ENCODE data around the gene IDH1. TPM values are rescaled to one million over a fixed set of nuclear protein-coding genes. Genes with fewer than 3 reads are reported as not detected.

Gene IDH1
- total RNA-seq, 1 experiment from 2014 or later = 91.2 TPM

DNA sequence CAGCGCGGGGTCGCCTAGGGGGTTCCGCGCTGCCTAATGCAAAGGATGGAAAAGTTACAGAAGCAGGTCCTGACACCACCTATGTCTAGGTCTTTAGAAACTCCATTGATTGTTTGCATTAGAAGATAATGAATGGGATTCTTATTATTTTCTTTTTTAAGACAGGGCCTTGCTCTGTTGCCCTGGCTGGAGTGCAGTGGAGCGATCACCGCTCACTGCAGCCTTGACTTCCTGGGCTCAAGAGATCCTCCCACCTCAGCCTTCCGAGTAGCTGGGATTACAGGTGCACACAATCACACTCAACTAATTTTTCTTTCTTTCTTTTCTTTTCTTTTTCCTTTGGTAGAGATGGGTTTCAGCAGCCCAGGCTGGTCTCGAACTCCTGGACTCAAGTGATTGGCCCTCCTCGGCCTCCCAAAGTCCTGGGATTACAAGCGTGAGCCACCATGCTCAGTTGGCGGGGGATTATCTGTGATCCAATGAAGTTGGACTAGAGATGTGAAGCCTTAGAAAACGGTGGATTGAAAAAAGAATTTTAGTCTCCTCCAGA is 761 bp upstream of the IDH1 start:
- intact Hi-C loops (cut with micrococcal nuclease) = loop anchor here (2.0 to 5.0 kb wide), 3 partner anchors 81 to 1077 kb away; no protein-coding TSS in a partner anchor
- CTCF ChIA-PET = interaction anchor here (1.0 to 4.4 kb wide), 5 partner anchors 9 to 510 kb away, joined by 3 to 44 read pairs (median 10); no protein-coding TSS in a partner anchor
- Histone ChIP-seq H3K36me3 (ENCODE audit: control insufficient read depth in 1 of 2, insufficient read depth in 2 of 2, low read length in 2 of 2) (peaks cover 0 to 5% of the 10 kb centered on the region in 2 experiments; a peak in 1 of 4 replicates), H3K9me3 (ENCODE audit: control insufficient read depth in 1 of 2, insufficient read depth in 1 of 2, low read depth in 1 of 2, low read length in 2 of 2) (no peaks in the 10 kb centered on the region), H3K4me1 (ENCODE audit: control insufficient read depth in 1 of 2, insufficient read depth in 2 of 2, low read length in 2 of 2) (peaks cover 10 to 20% of the 10 kb centered on the region in 2 experiments; a peak in 3 of 4 replicates), H2AFZ (ENCODE audit: low read depth, low read length, poor library complexity, severe bottlenecking) (peak overlapping the region; percentile 83), H3K9me2 (ENCODE audit: insufficient read depth) (no peaks in the 10 kb centered on the region), H3K4me3 (replicated peaks in 1 of 2; ENCODE audit: low read depth in 1 of 2, low read length in 2 of 2) (peak overlapping the region; percentile 79 to 80), H3K27me3 (ENCODE audit: insufficient read depth, low read length) (no peaks in the 10 kb centered on the region), H3K9ac (ENCODE audit: low read length) (peak overlapping the region; percentile 55), H3K79me2 (ENCODE audit: insufficient read depth, low read length) (no peaks in the 10 kb centered on the region), H3K27ac (ENCODE audit: low read depth, low read length) (peak overlapping the region; percentile 64), H3K4me2 (ENCODE audit: low read length) (peak overlapping the region; percentile 96), H4K20me1 (ENCODE audit: insufficient read depth) (no peaks in the 10 kb centered on the region)
- POLR2A ChIA-PET = interaction anchor here (1.3 to 2.5 kb wide), 3 partner anchors 10 to 154 kb away, joined by 3 to 16 read pairs (median 8); partner anchors contain the start of gene PIKFYVE
- BruUV-seq (replicated peaks) = no TSS peak
- DNase-seq (ENCODE audit: low read depth, low spot score) (no peak), ATAC-seq (peak; percentile 15)
- RAD21 ChIA-PET (ENCODE audit: low non-redundant PET in 1 of 2, low total read pairs in 2 of 2, uncharacterized antibody in 2 of 2, unreplicated experiment in 2 of 2) = no interaction called here
- TF ChIP-seq CBX3 (IDR thresholded peaks at IDR 0.05; ENCODE audit: low read depth) = 0 out of 2 replicates have a peak, but pooled peaks have one; percentile 0
- TF ChIP-seq YY1 (IDR thresholded peaks at IDR 0.05; ENCODE audit: extremely low read depth, insufficient replicate concordance, low read depth, low read length) = no peak
- no peak for TF ChIP-seq SRF (IDR thresholded peaks at IDR 0.05; ENCODE audit: low read depth)

DNA sequence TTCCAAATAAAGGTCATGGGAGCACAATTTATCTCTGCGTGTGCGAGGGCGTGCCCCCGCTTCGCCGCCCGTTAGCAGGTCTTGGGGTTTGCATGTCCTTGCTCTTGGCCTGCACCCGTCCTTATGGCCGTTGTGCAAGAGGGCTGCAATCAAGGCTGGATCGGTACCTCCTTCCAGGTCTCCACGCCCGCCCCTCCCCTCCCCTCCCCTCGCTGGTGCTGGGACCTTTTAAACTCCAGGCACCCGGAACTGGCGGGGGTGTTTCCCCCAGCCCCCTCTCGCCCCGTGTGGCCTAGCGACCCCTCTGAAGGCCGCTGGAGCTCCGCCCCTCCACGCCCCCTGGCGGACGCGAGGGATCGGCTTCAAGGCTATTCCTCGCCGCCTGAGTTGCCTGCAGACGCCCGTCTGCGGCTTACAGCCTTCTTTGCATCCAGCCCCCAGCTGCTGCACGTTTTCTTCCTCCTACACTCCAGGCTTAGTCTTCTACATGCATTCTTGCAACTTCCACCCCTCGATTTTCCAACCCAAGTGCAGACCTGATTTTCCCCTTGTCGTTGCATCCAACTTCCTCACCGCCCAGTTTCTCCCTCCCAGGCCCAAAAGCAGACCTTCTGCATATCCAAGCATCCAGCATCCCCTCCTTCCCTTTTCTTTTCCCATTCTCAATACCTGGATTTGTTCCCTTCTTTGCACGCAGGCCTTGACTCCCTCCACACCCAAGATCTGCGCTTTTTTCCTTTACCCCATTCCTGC is 577 bp downstream of the IDH1 start:
- Histone ChIP-seq H3K36me3 (ENCODE audit: control insufficient read depth in 1 of 2, insufficient read depth in 2 of 2, low read length in 2 of 2) (peaks cover 0 to 8% of the 10 kb centered on the region in 2 experiments; a peak in 1 of 4 replicates), H3K9ac (ENCODE audit: low read length) (peak overlapping the region; percentile 55), H3K4me2 (ENCODE audit: low read length) (peak overlapping the region; percentile 96), H2AFZ (ENCODE audit: low read depth, low read length, poor library complexity, severe bottlenecking) (peak overlapping the region; percentile 70), H3K27me3 (ENCODE audit: insufficient read depth, low read length) (no peaks in the 10 kb centered on the region), H3K27ac (ENCODE audit: low read depth, low read length) (peak overlapping the region; percentile 73), H3K9me2 (ENCODE audit: insufficient read depth) (no peaks in the 10 kb centered on the region), H3K4me3 (replicated peaks in 1 of 2; ENCODE audit: low read depth in 1 of 2, low read length in 2 of 2) (peak overlapping the region; percentile 79 to 80), H3K79me2 (ENCODE audit: insufficient read depth, low read length) (no peaks in the 10 kb centered on the region), H4K20me1 (ENCODE audit: insufficient read depth) (no peaks in the 10 kb centered on the region), H3K9me3 (ENCODE audit: control insufficient read depth in 1 of 2, insufficient read depth in 1 of 2, low read depth in 1 of 2, low read length in 2 of 2) (no peaks in the 10 kb centered on the region), H3K4me1 (ENCODE audit: control insufficient read depth in 1 of 2, insufficient read depth in 2 of 2, low read length in 2 of 2) (peaks cover 10 to 20% of the 10 kb centered on the region in 2 experiments; a peak in 3 of 4 replicates)
- CTCF ChIA-PET = interaction anchor here (1.0 to 4.4 kb wide), 7 partner anchors 12 to 508 kb away, joined by 3 to 44 read pairs (median 7); partner anchors contain the start of gene PIKFYVE
- peak; percentile 68 for ATAC-seq
- no TSS peak for BruUV-seq (replicated peaks)
- intact Hi-C loops (cut with micrococcal nuclease) = loop anchor here (1.0 to 5.0 kb wide), 3 partner anchors 79 to 507 kb away; no protein-coding TSS in a partner anchor
- POLR2A ChIA-PET = interaction anchor here (0.6 to 2.5 kb wide), 4 partner anchors 9 to 153 kb away, joined by 3 to 16 read pairs (median 6); partner anchors contain the start of gene PIKFYVE
- RAD21 ChIA-PET (ENCODE audit: low non-redundant PET in 1 of 2, low total read pairs in 2 of 2, uncharacterized antibody in 2 of 2, unreplicated experiment in 2 of 2) = interaction anchor here (0.5 to 1.9 kb wide), 3 partner anchors 20 to 153 kb away, joined by 3 to 12 read pairs (median 8); no protein-coding TSS in a partner anchor
- peak; percentile 55 for DNase-seq (ENCODE audit: low read depth, low spot score)
- TF ChIP-seq, protein P1, sequence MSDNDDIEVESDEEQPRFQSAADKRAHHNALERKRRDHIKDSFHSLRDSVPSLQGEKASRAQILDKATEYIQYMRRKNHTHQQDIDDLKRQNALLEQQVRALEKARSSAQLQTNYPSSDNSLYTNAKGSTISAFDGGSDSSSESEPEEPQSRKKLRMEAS (IDR thresholded peaks at IDR 0.05) = peak; percentile 19; the same call in 1 of the 2 replicates
- TF ChIP-seq CEBPB (IDR thresholded peaks at IDR 0.05; ENCODE audit: low read depth) (peak; percentile 79), JUND (IDR thresholded peaks at IDR 0.05) (no peak), ZFX (IDR thresholded peaks at IDR 0.05) (peak; percentile 49), ELF1 (IDR thresholded peaks at IDR 0.05; ENCODE audit: borderline replicate concordance, low read depth) (no peak), RAD21 (IDR thresholded peaks at IDR 0.05; ENCODE audit: low read depth) (peak; percentile 32), FOSL1 (IDR thresholded peaks at IDR 0.05; ENCODE audit: low read depth) (no peak), ZNF274 (IDR thresholded peaks at IDR 0.05; ENCODE audit: low read depth, low read length) (no peak), POLR2AphosphoS5 (IDR thresholded peaks at IDR 0.05; ENCODE audit: low read depth, low read length) (peak; percentile 75), EZH2phosphoT487 (IDR thresholded peaks at IDR 0.05; ENCODE audit: borderline replicate concordance) (no peak), EGR1 (IDR thresholded peaks at IDR 0.05; ENCODE audit: low read depth) (0 out of 2 replicates have a peak, but pooled peaks have one; percentile 35), SP1 (IDR thresholded peaks at IDR 0.05; ENCODE audit: low read depth) (peak; percentile 5; the same call in 1 of the 2 replicates), SRF (IDR thresholded peaks at IDR 0.05; ENCODE audit: low read depth) (no peak)
- TF ChIP-seq, protein P2, sequence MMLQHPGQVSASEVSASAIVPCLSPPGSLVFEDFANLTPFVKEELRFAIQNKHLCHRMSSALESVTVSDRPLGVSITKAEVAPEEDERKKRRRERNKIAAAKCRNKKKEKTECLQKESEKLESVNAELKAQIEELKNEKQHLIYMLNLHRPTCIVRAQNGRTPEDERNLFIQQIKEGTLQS (IDR thresholded peaks at IDR 0.05) = no peak
